ENCODE data around the gene NQO2. TPM values are rescaled to one million over a fixed set of nuclear protein-coding genes. Genes with fewer than 3 reads are reported as not detected.

The NQO2 gene
- total and polyA plus RNA-seq, 2 of the 13 experiments (the other 11 are each of a cell fraction or from before 2014, with no cell fraction given): 32.2 to 56.5 TPM

DNA sequence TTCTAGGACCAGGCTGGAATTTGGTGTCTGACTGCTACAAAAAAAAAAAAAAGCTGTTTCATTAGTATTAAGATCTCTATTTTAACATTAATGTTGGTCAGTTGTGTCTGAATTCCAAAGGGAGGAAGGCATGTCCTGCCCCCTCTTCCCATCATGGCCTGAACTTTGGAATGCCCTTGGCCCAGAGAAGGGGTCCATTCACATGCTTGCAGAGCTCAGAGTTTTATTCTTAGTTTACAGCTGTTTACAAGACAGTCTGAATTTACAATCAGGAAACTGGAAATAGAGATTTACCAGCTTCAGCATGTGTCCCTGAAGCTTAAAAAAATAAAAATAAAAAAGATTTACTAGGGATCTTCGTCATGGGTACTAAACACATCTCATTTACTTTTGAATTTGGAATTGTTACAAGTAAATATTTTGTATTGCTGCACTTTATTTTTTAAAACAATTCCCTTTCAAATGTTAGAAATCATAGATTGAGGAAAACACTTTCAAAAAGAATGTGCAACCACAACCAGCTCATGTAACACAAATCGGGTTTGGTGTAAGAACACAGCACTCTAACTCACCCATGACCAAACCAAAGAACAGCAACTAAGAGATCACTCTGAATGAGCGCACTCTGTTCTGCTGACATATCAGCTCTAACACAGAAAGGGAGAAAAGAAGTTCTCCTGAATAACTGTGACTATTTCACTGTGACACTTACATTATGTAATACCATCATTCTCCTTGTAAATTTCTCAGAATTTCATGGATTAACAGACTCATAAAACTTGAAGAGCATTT lies 21.7 kb upstream of the NQO2 start (continued):
- TF ChIP-seq, protein P1, sequence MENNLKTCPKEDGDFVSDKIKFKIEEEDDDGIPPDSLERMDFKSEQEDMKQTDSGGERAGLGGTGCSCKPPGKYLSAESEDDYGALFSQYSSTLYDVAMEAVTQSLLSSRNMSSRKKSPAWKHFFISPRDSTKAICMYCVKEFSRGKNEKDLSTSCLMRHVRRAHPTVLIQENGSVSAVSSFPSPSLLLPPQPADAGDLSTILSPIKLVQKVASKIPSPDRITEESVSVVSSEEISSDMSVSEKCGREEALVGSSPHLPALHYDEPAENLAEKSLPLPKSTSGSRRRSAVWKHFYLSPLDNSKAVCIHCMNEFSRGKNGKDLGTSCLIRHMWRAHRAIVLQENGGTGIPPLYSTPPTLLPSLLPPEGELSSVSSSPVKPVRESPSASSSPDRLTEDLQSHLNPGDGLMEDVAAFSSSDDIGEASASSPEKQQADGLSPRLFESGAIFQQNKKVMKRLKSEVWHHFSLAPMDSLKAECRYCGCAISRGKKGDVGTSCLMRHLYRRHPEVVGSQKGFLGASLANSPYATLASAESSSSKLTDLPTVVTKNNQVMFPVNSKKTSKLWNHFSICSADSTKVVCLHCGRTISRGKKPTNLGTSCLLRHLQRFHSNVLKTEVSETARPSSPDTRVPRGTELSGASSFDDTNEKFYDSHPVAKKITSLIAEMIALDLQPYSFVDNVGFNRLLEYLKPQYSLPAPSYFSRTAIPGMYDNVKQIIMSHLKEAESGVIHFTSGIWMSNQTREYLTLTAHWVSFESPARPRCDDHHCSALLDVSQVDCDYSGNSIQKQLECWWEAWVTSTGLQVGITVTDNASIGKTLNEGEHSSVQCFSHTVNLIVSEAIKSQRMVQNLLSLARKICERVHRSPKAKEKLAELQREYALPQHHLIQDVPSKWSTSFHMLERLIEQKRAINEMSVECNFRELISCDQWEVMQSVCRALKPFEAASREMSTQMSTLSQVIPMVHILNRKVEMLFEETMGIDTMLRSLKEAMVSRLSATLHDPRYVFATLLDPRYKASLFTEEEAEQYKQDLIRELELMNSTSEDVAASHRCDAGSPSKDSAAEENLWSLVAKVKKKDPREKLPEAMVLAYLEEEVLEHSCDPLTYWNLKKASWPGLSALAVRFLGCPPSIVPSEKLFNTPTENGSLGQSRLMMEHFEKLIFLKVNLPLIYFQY (CRISPR knock-in tag; IDR thresholded peaks at IDR 0.05; ENCODE audit: borderline replicate concordance): 0 out of 2 replicates have a peak, but pooled peaks have one; percentile 16

DNA sequence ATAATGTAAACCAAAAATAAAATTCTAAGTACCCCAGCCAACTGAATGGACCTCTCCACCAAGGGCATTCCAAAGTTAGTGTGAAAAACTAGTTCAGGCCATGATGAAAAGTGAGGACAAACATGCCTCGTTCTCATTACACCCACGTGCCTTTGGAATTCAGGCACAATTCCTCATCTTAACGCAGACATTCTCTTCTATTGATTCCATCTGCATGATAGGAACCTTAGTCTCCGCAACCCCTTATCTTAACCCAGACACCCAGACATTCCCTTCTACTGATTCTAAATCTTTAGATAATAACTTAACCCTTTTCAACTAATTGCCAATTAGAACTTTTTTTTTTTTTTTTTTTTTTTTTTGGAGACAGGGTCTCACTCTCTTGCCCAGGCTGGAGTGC lies 20.8 kb upstream of the NQO2 start:
- ATAC-seq (no peak), FAIRE-seq (no peak), DNase-seq (ENCODE audit: low spot score) (no peak)
- no peak overlapping the region for H3K27ac ChIP-seq (ENCODE audit: extremely low read length, insufficient read depth, low read length)
- H3K36me3 ChIP-seq (replicated peaks in 1 of 2; ENCODE audit: control insufficient read depth in 1 of 2, insufficient read depth in 2 of 2, low read length in 2 of 2): no peaks in the 10 kb centered on the region
- H3K9me3 ChIP-seq (ENCODE audit: low read length): no peaks in the 10 kb centered on the region
- peaks cover 2 to 11% of the 10 kb centered on the region in 2 experiments; a peak in 1 of 5 replicates for H3K27me3 ChIP-seq (ENCODE audit: control insufficient read depth in 1 of 2, insufficient read depth in 2 of 2, low read length in 2 of 2)
- H2AFZ ChIP-seq (ENCODE audit: low read length): no peak overlapping the region
- in situ Hi-C loops (cut with HindIII; ENCODE audit: extremely low pct_ligation_motif_present, low pct_unique_long_range_greater_than_20kb): no loop called here
- CTCF ChIA-PET (ENCODE audit: low intra/inter-chr PET ratio, low total read pairs): no interaction called here
- no peak overlapping the region for H3K9ac ChIP-seq (ENCODE audit: insufficient read depth, low read depth, low read length)
- WGBS (ENCODE audit: low lambda C conversion rate): 54% methylated on average over 4 of the region's 4 CpGs
- H4K20me1 ChIP-seq (ENCODE audit: insufficient read depth, low read length): no peaks in the 10 kb centered on the region
- no peak overlapping the region for H3K4me3 ChIP-seq (replicated peaks in 1 of 3; ENCODE audit: insufficient read depth in 1 of 3, low read depth in 2 of 3, low read length in 3 of 3)
- intact Hi-C loops (cut with micrococcal nuclease; ENCODE audit: unreplicated experiment): no loop called here
- no peak overlapping the region for H3K4me2 ChIP-seq (ENCODE audit: low read depth, low read length)
- H3K4me1 ChIP-seq (ENCODE audit: insufficient read depth, low read length): peaks cover 71% of the 10 kb centered on the region
- POLR2A ChIA-PET: interaction anchor here (1.1 to 1.5 kb wide), 2 partner anchors 13 to 47 kb away, joined by 3 to 5 read pairs; no protein-coding TSS in a partner anchor
- no TSS peak for BruUV-seq (replicated peaks)
- H3K79me2 ChIP-seq (ENCODE audit: insufficient read depth, low read length): no peaks in the 10 kb centered on the region
- TF ChIP-seq DMAP1 (CRISPR knock-in tag; IDR thresholded peaks at IDR 0.05) (no peak), PPARG (CRISPR knock-in tag; conservative IDR thresholded peaks at IDR 0.05) (no peak), ZNF616 (CRISPR knock-in tag; IDR thresholded peaks at IDR 0.05; ENCODE audit: low read depth) (no peak)
- TF ChIP-seq, protein P2, sequence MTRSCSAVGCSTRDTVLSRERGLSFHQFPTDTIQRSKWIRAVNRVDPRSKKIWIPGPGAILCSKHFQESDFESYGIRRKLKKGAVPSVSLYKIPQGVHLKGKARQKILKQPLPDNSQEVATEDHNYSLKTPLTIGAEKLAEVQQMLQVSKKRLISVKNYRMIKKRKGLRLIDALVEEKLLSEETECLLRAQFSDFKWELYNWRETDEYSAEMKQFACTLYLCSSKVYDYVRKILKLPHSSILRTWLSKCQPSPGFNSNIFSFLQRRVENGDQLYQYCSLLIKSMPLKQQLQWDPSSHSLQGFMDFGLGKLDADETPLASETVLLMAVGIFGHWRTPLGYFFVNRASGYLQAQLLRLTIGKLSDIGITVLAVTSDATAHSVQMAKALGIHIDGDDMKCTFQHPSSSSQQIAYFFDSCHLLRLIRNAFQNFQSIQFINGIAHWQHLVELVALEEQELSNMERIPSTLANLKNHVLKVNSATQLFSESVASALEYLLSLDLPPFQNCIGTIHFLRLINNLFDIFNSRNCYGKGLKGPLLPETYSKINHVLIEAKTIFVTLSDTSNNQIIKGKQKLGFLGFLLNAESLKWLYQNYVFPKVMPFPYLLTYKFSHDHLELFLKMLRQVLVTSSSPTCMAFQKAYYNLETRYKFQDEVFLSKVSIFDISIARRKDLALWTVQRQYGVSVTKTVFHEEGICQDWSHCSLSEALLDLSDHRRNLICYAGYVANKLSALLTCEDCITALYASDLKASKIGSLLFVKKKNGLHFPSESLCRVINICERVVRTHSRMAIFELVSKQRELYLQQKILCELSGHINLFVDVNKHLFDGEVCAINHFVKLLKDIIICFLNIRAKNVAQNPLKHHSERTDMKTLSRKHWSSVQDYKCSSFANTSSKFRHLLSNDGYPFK (CRISPR knock-in tag; IDR thresholded peaks at IDR 0.05; ENCODE audit: borderline replicate concordance): no peak
- TF ChIP-seq, protein P3, sequence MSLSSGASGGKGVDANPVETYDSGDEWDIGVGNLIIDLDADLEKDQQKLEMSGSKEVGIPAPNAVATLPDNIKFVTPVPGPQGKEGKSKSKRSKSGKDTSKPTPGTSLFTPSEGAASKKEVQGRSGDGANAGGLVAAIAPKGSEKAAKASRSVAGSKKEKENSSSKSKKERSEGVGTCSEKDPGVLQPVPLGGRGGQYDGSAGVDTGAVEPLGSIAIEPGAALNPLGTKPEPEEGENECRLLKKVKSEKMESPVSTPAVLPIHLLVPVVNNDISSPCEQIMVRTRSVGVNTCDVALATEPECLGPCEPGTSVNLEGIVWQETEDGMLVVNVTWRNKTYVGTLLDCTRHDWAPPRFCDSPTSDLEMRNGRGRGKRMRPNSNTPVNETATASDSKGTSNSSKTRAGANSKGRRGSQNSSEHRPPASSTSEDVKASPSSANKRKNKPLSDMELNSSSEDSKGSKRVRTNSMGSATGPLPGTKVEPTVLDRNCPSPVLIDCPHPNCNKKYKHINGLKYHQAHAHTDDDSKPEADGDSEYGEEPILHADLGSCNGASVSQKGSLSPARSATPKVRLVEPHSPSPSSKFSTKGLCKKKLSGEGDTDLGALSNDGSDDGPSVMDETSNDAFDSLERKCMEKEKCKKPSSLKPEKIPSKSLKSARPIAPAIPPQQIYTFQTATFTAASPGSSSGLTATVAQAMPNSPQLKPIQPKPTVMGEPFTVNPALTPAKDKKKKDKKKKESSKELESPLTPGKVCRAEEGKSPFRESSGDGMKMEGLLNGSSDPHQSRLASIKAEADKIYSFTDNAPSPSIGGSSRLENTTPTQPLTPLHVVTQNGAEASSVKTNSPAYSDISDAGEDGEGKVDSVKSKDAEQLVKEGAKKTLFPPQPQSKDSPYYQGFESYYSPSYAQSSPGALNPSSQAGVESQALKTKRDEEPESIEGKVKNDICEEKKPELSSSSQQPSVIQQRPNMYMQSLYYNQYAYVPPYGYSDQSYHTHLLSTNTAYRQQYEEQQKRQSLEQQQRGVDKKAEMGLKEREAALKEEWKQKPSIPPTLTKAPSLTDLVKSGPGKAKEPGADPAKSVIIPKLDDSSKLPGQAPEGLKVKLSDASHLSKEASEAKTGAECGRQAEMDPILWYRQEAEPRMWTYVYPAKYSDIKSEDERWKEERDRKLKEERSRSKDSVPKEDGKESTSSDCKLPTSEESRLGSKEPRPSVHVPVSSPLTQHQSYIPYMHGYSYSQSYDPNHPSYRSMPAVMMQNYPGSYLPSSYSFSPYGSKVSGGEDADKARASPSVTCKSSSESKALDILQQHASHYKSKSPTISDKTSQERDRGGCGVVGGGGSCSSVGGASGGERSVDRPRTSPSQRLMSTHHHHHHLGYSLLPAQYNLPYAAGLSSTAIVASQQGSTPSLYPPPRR (CRISPR knock-in tag; IDR thresholded peaks at IDR 0.05; ENCODE audit: borderline replicate concordance): no peak
- TF ChIP-seq, protein P4, sequence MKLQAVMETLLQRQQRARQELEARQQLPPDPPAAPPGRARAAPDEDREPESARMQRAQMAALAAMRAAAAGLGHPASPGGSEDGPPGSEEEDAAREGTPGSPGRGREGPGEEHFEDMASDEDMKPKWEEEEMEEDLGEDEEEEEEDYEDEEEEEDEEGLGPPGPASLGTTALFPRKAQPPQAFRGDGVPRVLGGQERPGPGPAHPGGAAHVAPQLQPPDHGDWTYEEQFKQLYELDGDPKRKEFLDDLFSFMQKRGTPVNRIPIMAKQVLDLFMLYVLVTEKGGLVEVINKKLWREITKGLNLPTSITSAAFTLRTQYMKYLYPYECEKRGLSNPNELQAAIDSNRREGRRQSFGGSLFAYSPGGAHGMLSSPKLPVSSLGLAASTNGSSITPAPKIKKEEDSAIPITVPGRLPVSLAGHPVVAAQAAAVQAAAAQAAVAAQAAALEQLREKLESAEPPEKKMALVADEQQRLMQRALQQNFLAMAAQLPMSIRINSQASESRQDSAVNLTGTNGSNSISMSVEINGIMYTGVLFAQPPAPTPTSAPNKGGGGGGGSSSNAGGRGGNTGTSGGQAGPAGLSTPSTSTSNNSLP (IDR thresholded peaks at IDR 0.05; ENCODE audit: low read depth, low read length): no peak
